ENCODE measurements around the gene SCARF2.
"Not testable (repeated sequence)": the region's sequence is repeated elsewhere in the genome, so short reads cannot be mapped to it uniquely, and the experiment has no call there.

The SCARF2 gene

DNA sequence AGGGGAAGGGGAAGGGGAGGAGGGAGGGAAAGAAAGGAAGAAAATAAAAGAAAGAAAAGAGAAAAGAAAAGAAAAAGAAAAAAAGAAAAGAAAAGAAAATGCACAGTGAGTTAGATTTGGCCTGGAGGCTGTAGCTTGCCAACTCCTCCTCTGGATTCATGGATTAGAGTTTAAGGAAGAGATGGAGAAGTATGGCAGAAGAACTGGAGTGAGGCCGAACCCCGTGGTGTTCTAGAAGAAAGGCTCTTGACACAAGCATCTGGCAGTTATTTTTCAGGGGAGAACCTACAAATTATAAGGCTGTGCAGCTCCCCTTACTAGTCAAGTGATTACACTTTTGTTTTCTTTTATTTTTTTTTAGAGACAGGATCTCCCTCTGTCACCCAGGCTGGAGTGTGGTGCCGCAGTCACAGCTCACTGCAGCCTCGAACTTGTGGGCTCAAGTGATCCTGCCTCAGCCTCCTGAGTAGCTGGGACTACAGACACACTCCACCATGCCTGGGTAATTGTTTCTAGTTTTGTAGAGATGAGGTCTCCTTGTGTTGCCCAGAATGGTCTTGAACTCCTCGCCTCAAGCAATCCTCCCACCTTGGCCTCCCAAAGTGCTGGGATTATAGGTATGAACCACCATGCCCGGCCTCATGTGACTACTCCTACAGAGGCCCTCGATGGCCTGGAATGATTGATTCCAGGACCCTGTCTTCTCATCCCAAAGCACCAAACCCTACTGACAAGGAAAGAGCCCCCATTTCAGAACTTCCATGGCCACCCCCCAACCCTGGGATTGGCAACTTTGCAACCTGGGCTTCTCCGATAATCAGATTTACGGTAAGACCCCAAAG lies 24.2 kb downstream of the SCARF2 start:
- DNase-seq (ENCODE audit: low read depth), result no peak
- Histone ChIP-seq H3K9ac (ENCODE audit: low read length) (no peak overlapping the region), H3K27me3 (replicated peaks; ENCODE audit: control insufficient read depth, insufficient read depth, low read length) (peaks cover 5% of the 10 kb centered on the region)

GRCh38 chr22:20412474-20413216 lies 25.0 kb downstream of the SCARF2 start:
- no peaks in the 10 kb centered on the region for H3K9me3 ChIP-seq (ENCODE audit: control insufficient read depth, low read length)
- DNase-seq (ENCODE audit: low read depth), result no peak
- H3K36me3 ChIP-seq (ENCODE audit: control insufficient read depth, insufficient read depth, low read length, severe bottlenecking), result no peaks in the 10 kb centered on the region

More for the DNA sequence above, 24.2 kb downstream of the SCARF2 start:
- Histone ChIP-seq H3K36me3 (ENCODE audit: control insufficient read depth, insufficient read depth, low read length, severe bottlenecking) (no peaks in the 10 kb centered on the region), H3K4me1 (ENCODE audit: control insufficient read depth, insufficient read depth, low read length) (peaks cover 5% of the 10 kb centered on the region), H3K9me3 (ENCODE audit: control insufficient read depth, low read length) (no peaks in the 10 kb centered on the region), H3K4me3 (ENCODE audit: low read length) (no peak overlapping the region)

GRCh38 chr22:20409385-20409784 lies 28.2 kb downstream of the SCARF2 start:
- DNase-seq (ENCODE audit: low read depth); H3K27me3 ChIP-seq (replicated peaks; ENCODE audit: control insufficient read depth, insufficient read depth, low read length); H3K9me3 ChIP-seq (ENCODE audit: control insufficient read depth, low read length); H3K4me1 ChIP-seq (ENCODE audit: control insufficient read depth, insufficient read depth, low read length); H3K36me3 ChIP-seq (ENCODE audit: control insufficient read depth, insufficient read depth, low read length, severe bottlenecking); H3K4me3 ChIP-seq (ENCODE audit: low read length); H3K9ac ChIP-seq (ENCODE audit: low read length): not testable (repeated sequence)

More at GRCh38 chr22:20412474-20413216, 25.0 kb downstream of the SCARF2 start:
- Histone ChIP-seq H3K4me1 (ENCODE audit: control insufficient read depth, insufficient read depth, low read length) (peaks cover 4% of the 10 kb centered on the region), H3K4me3 (ENCODE audit: low read length) (no peak overlapping the region), H3K27me3 (replicated peaks; ENCODE audit: control insufficient read depth, insufficient read depth, low read length) (peaks cover 5% of the 10 kb centered on the region), H3K9ac (ENCODE audit: low read length) (no peak overlapping the region)

GRCh38 chr22:20408891-20409290 lies 28.7 kb downstream of the SCARF2 start:
- no peaks in the 10 kb centered on the region for H3K9me3 ChIP-seq (ENCODE audit: control insufficient read depth, low read length)
- no peak overlapping the region for H3K4me3 ChIP-seq (ENCODE audit: low read length)
- no peak overlapping the region for H3K9ac ChIP-seq (ENCODE audit: low read length)
- no peaks in the 10 kb centered on the region for H3K27me3 ChIP-seq (replicated peaks; ENCODE audit: control insufficient read depth, insufficient read depth, low read length)
- peaks cover 8% of the 10 kb centered on the region for H3K36me3 ChIP-seq (ENCODE audit: control insufficient read depth, insufficient read depth, low read length, severe bottlenecking)
- no peak for DNase-seq (ENCODE audit: low read depth)
- peaks cover 4% of the 10 kb centered on the region for H3K4me1 ChIP-seq (ENCODE audit: control insufficient read depth, insufficient read depth, low read length)

DNA sequence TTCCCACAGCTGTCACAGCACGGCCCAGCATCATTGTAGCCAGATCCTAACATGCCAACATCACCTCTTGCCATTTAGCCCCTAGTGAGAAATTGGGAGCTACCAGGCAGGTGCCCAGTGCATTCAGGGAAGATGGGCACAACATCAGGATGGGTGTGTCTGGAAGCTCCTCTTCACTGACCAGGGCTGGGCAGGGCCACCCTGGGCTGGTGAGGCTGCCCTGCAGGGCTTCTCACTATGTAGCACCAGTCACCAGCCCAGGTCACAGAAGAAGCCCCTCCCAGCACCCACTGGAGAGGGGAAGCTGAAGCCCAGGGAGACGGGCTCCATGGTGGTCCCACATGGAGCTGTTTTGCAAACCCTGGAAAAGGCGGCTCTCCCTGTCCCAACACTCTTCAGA lies 29.8 kb downstream of the SCARF2 start:
- DNase-seq (ENCODE audit: low read depth), result no peak

GRCh38 chr22:20406686-20407408 lies 30.8 kb downstream of the SCARF2 start:
- Histone ChIP-seq H3K4me1 (ENCODE audit: control insufficient read depth, insufficient read depth, low read length) (no peaks in the 10 kb centered on the region), H3K4me3 (ENCODE audit: low read length) (no peak overlapping the region), H3K27me3 (replicated peaks; ENCODE audit: control insufficient read depth, insufficient read depth, low read length) (no peaks in the 10 kb centered on the region), H3K9me3 (ENCODE audit: control insufficient read depth, low read length) (no peaks in the 10 kb centered on the region), H3K36me3 (ENCODE audit: control insufficient read depth, insufficient read depth, low read length, severe bottlenecking) (peaks cover 8% of the 10 kb centered on the region), H3K9ac (ENCODE audit: low read length) (no peak overlapping the region)
- no peak for DNase-seq (ENCODE audit: low read depth)

More for the DNA sequence above, 29.8 kb downstream of the SCARF2 start:
- H3K27me3 ChIP-seq (replicated peaks; ENCODE audit: control insufficient read depth, insufficient read depth, low read length), result no peaks in the 10 kb centered on the region
- peaks cover 4% of the 10 kb centered on the region for H3K4me1 ChIP-seq (ENCODE audit: control insufficient read depth, insufficient read depth, low read length)
- H3K36me3 ChIP-seq (ENCODE audit: control insufficient read depth, insufficient read depth, low read length, severe bottlenecking), result peaks cover 8% of the 10 kb centered on the region
- H3K9ac ChIP-seq (ENCODE audit: low read length), result no peak overlapping the region
- H3K9me3 ChIP-seq (ENCODE audit: control insufficient read depth, low read length), result no peaks in the 10 kb centered on the region
- no peak overlapping the region for H3K4me3 ChIP-seq (ENCODE audit: low read length)

DNA sequence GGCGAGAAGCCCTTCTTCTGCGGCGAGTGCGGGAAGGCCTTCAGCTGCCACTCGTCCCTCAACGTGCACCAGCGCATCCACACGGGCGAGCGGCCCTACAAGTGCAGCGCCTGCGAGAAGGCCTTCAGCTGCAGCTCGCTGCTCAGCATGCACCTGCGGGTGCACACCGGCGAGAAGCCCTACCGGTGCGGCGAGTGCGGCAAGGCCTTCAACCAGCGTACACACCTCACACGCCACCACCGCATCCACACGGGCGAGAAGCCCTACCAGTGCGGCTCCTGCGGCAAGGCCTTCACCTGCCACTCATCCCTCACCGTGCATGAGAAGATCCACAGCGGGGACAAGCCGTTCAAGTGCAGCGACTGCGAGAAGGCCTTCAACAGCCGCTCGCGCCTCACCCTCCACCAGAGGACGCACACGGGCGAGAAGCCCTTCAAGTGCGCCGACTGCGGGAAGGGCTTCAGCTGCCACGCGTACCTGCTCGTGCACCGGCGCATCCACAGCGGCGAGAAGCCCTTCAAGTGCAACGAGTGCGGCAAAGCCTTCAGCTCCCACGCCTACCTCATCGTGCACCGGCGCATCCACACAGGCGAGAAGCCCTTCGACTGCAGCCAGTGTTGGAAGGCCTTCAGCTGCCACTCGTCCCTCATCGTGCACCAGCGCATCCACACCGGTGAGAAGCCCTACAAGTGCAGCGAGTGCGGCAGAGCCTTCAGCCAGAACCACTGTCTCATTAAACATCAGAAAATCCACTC lies 31.5 kb downstream of the SCARF2 start:
- Histone ChIP-seq H3K9ac (ENCODE audit: low read length) (no peak overlapping the region), H3K27me3 (replicated peaks; ENCODE audit: control insufficient read depth, insufficient read depth, low read length) (no peaks in the 10 kb centered on the region), H3K36me3 (ENCODE audit: control insufficient read depth, insufficient read depth, low read length, severe bottlenecking) (peaks cover 8% of the 10 kb centered on the region), H3K9me3 (ENCODE audit: control insufficient read depth, low read length) (no peaks in the 10 kb centered on the region), H3K4me3 (ENCODE audit: low read length) (no peak overlapping the region), H3K4me1 (ENCODE audit: control insufficient read depth, insufficient read depth, low read length) (no peaks in the 10 kb centered on the region)
- DNase-seq (ENCODE audit: low read depth), result no peak

- H3K4me3 ChIP-seq (ENCODE audit: low read length), result no peak overlapping the region
- DNase-seq (ENCODE audit: low read depth), result no peak
- H3K27me3 ChIP-seq (replicated peaks; ENCODE audit: control insufficient read depth, insufficient read depth, low read length), result no peaks in the 10 kb centered on the region
- no peaks in the 10 kb centered on the region for H3K4me1 ChIP-seq (ENCODE audit: control insufficient read depth, insufficient read depth, low read length)
- H3K9me3 ChIP-seq (ENCODE audit: control insufficient read depth, low read length), result no peaks in the 10 kb centered on the region
- no peak overlapping the region for H3K9ac ChIP-seq (ENCODE audit: low read length)
- peaks cover 8% of the 10 kb centered on the region for H3K36me3 ChIP-seq (ENCODE audit: control insufficient read depth, insufficient read depth, low read length, severe bottlenecking)
Measured at GRCh38 chr22:20405291-20405930, 32.2 kb downstream of the SCARF2 start.

- no peaks in the 10 kb centered on the region for H3K4me1 ChIP-seq (ENCODE audit: control insufficient read depth, insufficient read depth, low read length)
- peaks cover 8% of the 10 kb centered on the region for H3K36me3 ChIP-seq (ENCODE audit: control insufficient read depth, insufficient read depth, low read length, severe bottlenecking)
- no peak for DNase-seq (ENCODE audit: low read depth)
- H3K9ac ChIP-seq (ENCODE audit: low read length), result no peak overlapping the region
- H3K27me3 ChIP-seq (replicated peaks; ENCODE audit: control insufficient read depth, insufficient read depth, low read length), result no peaks in the 10 kb centered on the region
- H3K9me3 ChIP-seq (ENCODE audit: control insufficient read depth, low read length), result no peaks in the 10 kb centered on the region
- H3K4me3 ChIP-seq (ENCODE audit: low read length), result no peak overlapping the region
Measured at GRCh38 chr22:20404881-20405280, 32.7 kb downstream of the SCARF2 start.

GRCh38 chr22:20403779-20404140 lies 33.9 kb downstream of the SCARF2 start:
- Histone ChIP-seq H3K9me3 (ENCODE audit: control insufficient read depth, low read length) (no peaks in the 10 kb centered on the region), H3K4me1 (ENCODE audit: control insufficient read depth, insufficient read depth, low read length) (no peaks in the 10 kb centered on the region), H3K9ac (ENCODE audit: low read length) (no peak overlapping the region), H3K36me3 (ENCODE audit: control insufficient read depth, insufficient read depth, low read length, severe bottlenecking) (peaks cover 8% of the 10 kb centered on the region), H3K27me3 (replicated peaks; ENCODE audit: control insufficient read depth, insufficient read depth, low read length) (no peaks in the 10 kb centered on the region), H3K4me3 (ENCODE audit: low read length) (no peak overlapping the region)
- no peak for DNase-seq (ENCODE audit: low read depth)
